Suprapubic skin (tissue), 3 donors: Measurements from ENCODE around the gene MTA3.

ENCODE experiments used
- POLR2A ChIP-seq, 2 donors: fragments of 450-650 bp; IDR thresholded peaks; one replicate each; pipeline ENCODE4 v1.6.1; 2017; ENCODE audit warnings: antibody characterized with exemption in 2 of 2, mild to moderate bottlenecking in 2 of 2, moderate library complexity in 2 of 2
- TF ChIP-seq, protein P1 (sequence below), 2 donors: fragments of 200-600 bp in 1 of 2; fragments of 450-650 bp in 1 of 2; sonication (generic) in 1 of 2; IDR thresholded peaks; one replicate each; pipeline ENCODE4 v1.5.1; 2016 to 2019; ENCODE audit warnings: antibody characterized with exemption in 2 of 2, mild to moderate bottlenecking in 1 of 2, moderate library complexity in 1 of 2

DNA sequence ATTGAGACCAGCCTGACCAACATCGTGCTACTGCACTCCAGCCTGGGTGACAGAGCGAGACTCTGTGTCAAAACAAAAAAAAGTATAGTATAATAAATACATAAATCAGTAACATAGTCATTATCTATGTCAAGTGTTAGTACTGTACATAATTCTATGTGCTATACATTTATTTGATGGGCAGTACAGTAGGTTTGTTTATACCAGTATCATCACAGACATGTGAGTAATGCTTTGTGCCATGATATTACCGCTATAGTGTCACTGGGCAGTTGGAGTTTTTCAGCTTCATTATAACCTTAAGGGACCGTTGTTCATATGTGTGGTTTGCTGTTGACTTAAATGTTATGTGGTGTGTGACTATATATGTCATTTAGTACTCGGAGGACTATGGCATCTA, 24.9 kb downstream of the MTA3 start:
- TF ChIP-seq, protein P1, sequence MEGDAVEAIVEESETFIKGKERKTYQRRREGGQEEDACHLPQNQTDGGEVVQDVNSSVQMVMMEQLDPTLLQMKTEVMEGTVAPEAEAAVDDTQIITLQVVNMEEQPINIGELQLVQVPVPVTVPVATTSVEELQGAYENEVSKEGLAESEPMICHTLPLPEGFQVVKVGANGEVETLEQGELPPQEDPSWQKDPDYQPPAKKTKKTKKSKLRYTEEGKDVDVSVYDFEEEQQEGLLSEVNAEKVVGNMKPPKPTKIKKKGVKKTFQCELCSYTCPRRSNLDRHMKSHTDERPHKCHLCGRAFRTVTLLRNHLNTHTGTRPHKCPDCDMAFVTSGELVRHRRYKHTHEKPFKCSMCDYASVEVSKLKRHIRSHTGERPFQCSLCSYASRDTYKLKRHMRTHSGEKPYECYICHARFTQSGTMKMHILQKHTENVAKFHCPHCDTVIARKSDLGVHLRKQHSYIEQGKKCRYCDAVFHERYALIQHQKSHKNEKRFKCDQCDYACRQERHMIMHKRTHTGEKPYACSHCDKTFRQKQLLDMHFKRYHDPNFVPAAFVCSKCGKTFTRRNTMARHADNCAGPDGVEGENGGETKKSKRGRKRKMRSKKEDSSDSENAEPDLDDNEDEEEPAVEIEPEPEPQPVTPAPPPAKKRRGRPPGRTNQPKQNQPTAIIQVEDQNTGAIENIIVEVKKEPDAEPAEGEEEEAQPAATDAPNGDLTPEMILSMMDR (IDR thresholded peaks at IDR 0.05), result no peak
- TF ChIP-seq POLR2A (IDR thresholded peaks at IDR 0.05), result no peak
